Measurements from ENCODE around the gene GARNL3. TPM values are rescaled to one million over a fixed set of nuclear protein-coding genes. Genes with fewer than 3 reads are reported as not detected.

GARNL3 gene
- total and polyA plus RNA-seq, 2 of the 13 experiments (the other 11 are each of a cell fraction or from before 2014, with no cell fraction given), result 3.9 to 11.0 TPM

GRCh38 chr9:127424676-127424999 is 160.1 kb downstream of the GARNL3 start:
- peak overlapping the region; percentile 95 for H3K27ac ChIP-seq (ENCODE audit: extremely low read length, insufficient read depth, low read length)
- FAIRE-seq (no peak), ATAC-seq (peak; percentile 29), DNase-seq (ENCODE audit: low spot score) (no peak)
- H3K9me3 ChIP-seq (ENCODE audit: low read length), result no peaks in the 10 kb centered on the region
- peak overlapping the region; percentile 49 for H2AFZ ChIP-seq (ENCODE audit: low read length)
- peaks cover 3 to 13% of the 10 kb centered on the region in 2 experiments; a peak in 3 of 5 replicates for H3K36me3 ChIP-seq (replicated peaks in 1 of 2; ENCODE audit: control insufficient read depth in 1 of 2, insufficient read depth in 2 of 2, low read length in 2 of 2)
- BruUV-seq (replicated peaks), result TSS peak; percentile 66
- H4K20me1 ChIP-seq (ENCODE audit: insufficient read depth, low read length), result no peaks in the 10 kb centered on the region
- in situ Hi-C loops (cut with HindIII; ENCODE audit: extremely low pct_ligation_motif_present, low pct_unique_long_range_greater_than_20kb), result no loop called here
- H3K79me2 ChIP-seq (ENCODE audit: insufficient read depth, low read length), result peaks cover 52% of the 10 kb centered on the region
- 0% methylated on average over 13 of the region's 13 CpGs for WGBS (ENCODE audit: low lambda C conversion rate)
- peaks cover 42% of the 10 kb centered on the region for H3K4me1 ChIP-seq (ENCODE audit: insufficient read depth, low read length)
- H3K4me3 ChIP-seq (replicated peaks in 1 of 3; ENCODE audit: insufficient read depth in 1 of 3, low read depth in 2 of 3, low read length in 3 of 3), result peak overlapping the region; percentile 87 to 97 (median 93)
- no peaks in the 10 kb centered on the region; a peak in 1 of 5 replicates for H3K27me3 ChIP-seq (ENCODE audit: control insufficient read depth in 1 of 2, insufficient read depth in 2 of 2, low read length in 2 of 2)
- peak overlapping the region; percentile 89 for H3K4me2 ChIP-seq (ENCODE audit: low read depth, low read length)
- CTCF ChIA-PET (ENCODE audit: low intra/inter-chr PET ratio, low total read pairs), result no interaction called here
- H3K9ac ChIP-seq (ENCODE audit: insufficient read depth, low read depth, low read length), result peak overlapping the region; percentile 88
- POLR2A ChIA-PET, result interaction anchor here (0.8 to 3.3 kb wide), 13 partner anchors 12 to 485 kb away, joined by 3 to 39 read pairs (median 4); partner anchors contain the start of genes LRSAM1, RPL12 and SLC2A8
- intact Hi-C loops (cut with micrococcal nuclease; ENCODE audit: unreplicated experiment), result loop anchor here (5.0 kb wide), 1 partner anchor 212 kb away; no protein-coding TSS in a partner anchor
- no peak for TF ChIP-seq NONO (IDR thresholded peaks at IDR 0.05)
- TF ChIP-seq NONO (CRISPR knock-in tag; conservative IDR thresholded peaks at IDR 0.05), result 0 out of 2 replicates have a peak, but pooled peaks have one; percentile 21
- TF ChIP-seq, protein P1, sequence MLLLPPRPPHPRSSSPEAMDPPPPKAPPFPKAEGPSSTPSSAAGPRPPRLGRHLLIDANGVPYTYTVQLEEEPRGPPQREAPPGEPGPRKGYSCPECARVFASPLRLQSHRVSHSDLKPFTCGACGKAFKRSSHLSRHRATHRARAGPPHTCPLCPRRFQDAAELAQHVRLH (CRISPR knock-in tag; IDR thresholded peaks at IDR 0.05; ENCODE audit: borderline replicate concordance, low read depth), result peak; percentile 14; the same call in 1 of the 2 replicates
- no peak for TF ChIP-seq ATF7 (IDR thresholded peaks at IDR 0.05)
- TF ChIP-seq ATF7 (CRISPR knock-in tag; IDR thresholded peaks at IDR 0.05), result 0 out of 2 replicates have a peak, but pooled peaks have one; percentile 5
- TF ChIP-seq ZNF782 (CRISPR knock-in tag; IDR thresholded peaks at IDR 0.05; ENCODE audit: borderline replicate concordance), result 0 out of 2 replicates have a peak, but pooled peaks have one; percentile 2
- TF ChIP-seq KAT7 (CRISPR knock-in tag; IDR thresholded peaks at IDR 0.05; ENCODE audit: borderline replicate concordance), result no peak
- 0 out of 2 replicates have a peak, but pooled peaks have one; percentile 6 for TF ChIP-seq LBX2 (CRISPR knock-in tag; IDR thresholded peaks at IDR 0.05; ENCODE audit: borderline replicate concordance)
- TF ChIP-seq THAP9 (CRISPR knock-in tag; IDR thresholded peaks at IDR 0.05; ENCODE audit: borderline replicate concordance), result peak; percentile 2; the same call in 1 of the 2 replicates
- no peak for TF ChIP-seq ZNF142 (CRISPR knock-in tag; IDR thresholded peaks at IDR 0.05)
- no peak for TF ChIP-seq FOXJ3 (CRISPR knock-in tag; IDR thresholded peaks at IDR 0.05; ENCODE audit: borderline replicate concordance)
- TF ChIP-seq ISL2 (CRISPR knock-in tag; IDR thresholded peaks at IDR 0.05), result 0 out of 2 replicates have a peak, but pooled peaks have one; percentile 18
- TF ChIP-seq, protein P2, sequence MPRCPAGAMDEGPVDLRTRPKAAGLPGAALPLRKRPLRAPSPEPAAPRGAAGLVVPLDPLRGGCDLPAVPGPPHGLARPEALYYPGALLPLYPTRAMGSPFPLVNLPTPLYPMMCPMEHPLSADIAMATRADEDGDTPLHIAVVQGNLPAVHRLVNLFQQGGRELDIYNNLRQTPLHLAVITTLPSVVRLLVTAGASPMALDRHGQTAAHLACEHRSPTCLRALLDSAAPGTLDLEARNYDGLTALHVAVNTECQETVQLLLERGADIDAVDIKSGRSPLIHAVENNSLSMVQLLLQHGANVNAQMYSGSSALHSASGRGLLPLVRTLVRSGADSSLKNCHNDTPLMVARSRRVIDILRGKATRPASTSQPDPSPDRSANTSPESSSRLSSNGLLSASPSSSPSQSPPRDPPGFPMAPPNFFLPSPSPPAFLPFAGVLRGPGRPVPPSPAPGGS (CRISPR knock-in tag; IDR thresholded peaks at IDR 0.05), result no peak
